ENCODE results near the gene FSTL1. TPM values are rescaled to one million over a fixed set of nuclear protein-coding genes. Genes with fewer than 3 reads are reported as not detected.

FSTL1 gene
- polyA plus RNA-seq, 1 of the 3 experiments (the other 2 are of a cell fraction) = 329 TPM

DNA sequence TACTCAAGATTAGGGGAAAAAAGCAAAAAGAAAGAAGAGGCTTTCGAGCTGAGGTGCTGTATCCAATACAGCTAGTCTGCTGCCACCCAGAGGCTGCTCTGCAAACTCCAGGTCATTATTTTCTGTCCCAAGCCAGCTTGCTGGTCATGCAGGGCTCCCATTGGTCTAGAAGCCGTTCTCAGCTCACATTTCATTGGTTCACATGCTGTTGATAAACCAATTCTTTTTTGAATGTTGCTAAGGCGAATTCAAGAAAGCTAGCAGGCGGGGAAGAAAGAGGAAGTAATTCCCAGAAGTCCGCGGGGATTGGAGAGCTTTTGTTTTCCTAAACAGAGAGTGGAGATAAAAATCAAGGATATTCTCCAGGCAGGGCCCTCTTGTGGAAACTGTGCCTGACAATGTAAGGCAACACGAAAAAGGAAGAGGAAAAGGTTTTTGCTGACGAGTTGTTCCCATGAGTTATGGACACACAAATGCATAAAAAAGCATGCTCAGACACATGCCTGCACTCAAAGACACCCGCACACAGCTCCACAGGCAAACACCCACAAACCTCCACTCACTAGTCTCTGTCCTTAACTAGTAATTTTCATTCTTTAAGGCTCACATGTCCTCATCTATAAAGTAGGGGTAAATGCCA is 33.4 kb downstream of the FSTL1 start (continued):
- no peak for TF ChIP-seq SIN3A (IDR thresholded peaks at IDR 0.05; ENCODE audit: borderline replicate concordance, low read depth, low read length)
- TF ChIP-seq JUND (IDR thresholded peaks at IDR 0.05) = no peak
- TF ChIP-seq, protein P1, sequence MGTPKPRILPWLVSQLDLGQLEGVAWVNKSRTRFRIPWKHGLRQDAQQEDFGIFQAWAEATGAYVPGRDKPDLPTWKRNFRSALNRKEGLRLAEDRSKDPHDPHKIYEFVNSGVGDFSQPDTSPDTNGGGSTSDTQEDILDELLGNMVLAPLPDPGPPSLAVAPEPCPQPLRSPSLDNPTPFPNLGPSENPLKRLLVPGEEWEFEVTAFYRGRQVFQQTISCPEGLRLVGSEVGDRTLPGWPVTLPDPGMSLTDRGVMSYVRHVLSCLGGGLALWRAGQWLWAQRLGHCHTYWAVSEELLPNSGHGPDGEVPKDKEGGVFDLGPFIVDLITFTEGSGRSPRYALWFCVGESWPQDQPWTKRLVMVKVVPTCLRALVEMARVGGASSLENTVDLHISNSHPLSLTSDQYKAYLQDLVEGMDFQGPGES (IDR thresholded peaks at IDR 0.05; ENCODE audit: low read depth, low read length) = no peak; the same call in 1 of the 2 replicates
- peak; percentile 52; the same call in 1 of the 2 replicates for TF ChIP-seq GATA2 (CRISPR knock-in tag; IDR thresholded peaks at IDR 0.05)
- TF ChIP-seq FOXJ3 (CRISPR knock-in tag; IDR thresholded peaks at IDR 0.05) = no peak
- TF ChIP-seq YY1 (IDR thresholded peaks at IDR 0.05; ENCODE audit: low read depth) = no peak
- TF ChIP-seq, protein P2, sequence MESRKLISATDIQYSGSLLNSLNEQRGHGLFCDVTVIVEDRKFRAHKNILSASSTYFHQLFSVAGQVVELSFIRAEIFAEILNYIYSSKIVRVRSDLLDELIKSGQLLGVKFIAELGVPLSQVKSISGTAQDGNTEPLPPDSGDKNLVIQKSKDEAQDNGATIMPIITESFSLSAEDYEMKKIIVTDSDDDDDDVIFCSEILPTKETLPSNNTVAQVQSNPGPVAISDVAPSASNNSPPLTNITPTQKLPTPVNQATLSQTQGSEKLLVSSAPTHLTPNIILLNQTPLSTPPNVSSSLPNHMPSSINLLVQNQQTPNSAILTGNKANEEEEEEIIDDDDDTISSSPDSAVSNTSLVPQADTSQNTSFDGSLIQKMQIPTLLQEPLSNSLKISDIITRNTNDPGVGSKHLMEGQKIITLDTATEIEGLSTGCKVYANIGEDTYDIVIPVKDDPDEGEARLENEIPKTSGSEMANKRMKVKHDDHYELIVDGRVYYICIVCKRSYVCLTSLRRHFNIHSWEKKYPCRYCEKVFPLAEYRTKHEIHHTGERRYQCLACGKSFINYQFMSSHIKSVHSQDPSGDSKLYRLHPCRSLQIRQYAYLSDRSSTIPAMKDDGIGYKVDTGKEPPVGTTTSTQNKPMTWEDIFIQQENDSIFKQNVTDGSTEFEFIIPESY (IDR thresholded peaks at IDR 0.05; ENCODE audit: borderline replicate concordance, low read depth) = no peak
- TF ChIP-seq TAF1 (IDR thresholded peaks at IDR 0.05; ENCODE audit: borderline replicate concordance, low read depth, low read length) = peak; percentile 40; the same call in 1 of the 2 replicates
- peak; percentile 56 for TF ChIP-seq MXI1 (IDR thresholded peaks at IDR 0.05; ENCODE audit: low read depth, low read length)
- TF ChIP-seq FOSL2 (IDR thresholded peaks at IDR 0.05; ENCODE audit: borderline replicate concordance, low read depth) = no peak
- peak; percentile 29; the same call in 1 of the 2 replicates for TF ChIP-seq POLR2AphosphoS5 (IDR thresholded peaks at IDR 0.05; ENCODE audit: low read depth, low read length)

DNA sequence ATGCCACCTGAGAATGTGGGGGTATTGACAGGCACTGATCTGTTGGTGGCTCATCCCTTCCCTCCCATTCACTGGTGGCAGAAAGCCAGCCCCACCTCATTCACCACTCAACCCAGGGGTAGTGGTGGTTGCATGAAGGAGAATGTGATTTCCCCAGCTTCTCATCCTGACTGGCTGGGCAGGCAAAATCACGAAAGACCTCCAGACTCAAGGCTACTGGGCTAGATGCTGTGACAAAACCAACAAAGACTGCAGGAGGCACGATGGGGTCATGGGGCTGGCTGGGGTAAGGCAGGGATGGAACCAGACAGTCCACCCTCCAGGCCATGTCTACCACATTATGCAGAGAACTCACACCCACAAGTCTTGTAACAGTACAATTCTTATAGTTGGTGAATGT is 33.9 kb downstream of the FSTL1 start:
- H3K9me2 ChIP-seq = no peaks in the 10 kb centered on the region
- POLR2A ChIA-PET = interaction anchor here (0.5 to 2.7 kb wide), 7 partner anchors 34 to 322 kb away, joined by 3 to 18 read pairs (median 7); partner anchors contain the start of genes FSTL1 and LRRC58
- H3K9ac ChIP-seq = peak overlapping the region; percentile 43; the same call in 1 of the 2 replicates
- no peak for DNase-seq
- H3K4me1 ChIP-seq (ENCODE audit: control insufficient read depth in 1 of 2, insufficient read depth in 2 of 2, low read depth in 1 of 2, low read length in 1 of 2) = peaks cover 23 to 27% of the 10 kb centered on the region in 2 experiments
- CTCF ChIA-PET = interaction anchor here (0.7 to 12.9 kb wide), 55 partner anchors 9 to 712 kb away, joined by 3 to 269 read pairs (median 4); partner anchors contain the start of genes FSTL1 and LRRC58
- H3K79me2 ChIP-seq (ENCODE audit: insufficient read depth) = peaks cover 75% of the 10 kb centered on the region
- no peaks in the 10 kb centered on the region for H3K27me3 ChIP-seq (ENCODE audit: insufficient read depth)
- peak overlapping the region; percentile 65 to 90 for H3K27ac ChIP-seq (ENCODE audit: low read depth in 2 of 2, low read length in 1 of 2)
- H3F3A ChIP-seq (replicated peaks; ENCODE audit: insufficient read depth) = peaks cover 26% of the 10 kb centered on the region
- no peak overlapping the region for H2AFZ ChIP-seq (ENCODE audit: low read depth)
- no peaks in the 10 kb centered on the region for H3K9me3 ChIP-seq
- peaks cover 26 to 46% of the 10 kb centered on the region in 2 experiments for H3K36me3 ChIP-seq (replicated peaks in 1 of 2; ENCODE audit: control insufficient read depth in 1 of 2, insufficient read depth in 2 of 2, low read length in 1 of 2)
- WGBS (ENCODE audit: low lambda C conversion rate) = 47% methylated on average over 2 of the region's 2 CpGs
- peak overlapping the region in 1 of 2 experiments; percentile 46; a peak in 1 of 4 replicates for H3K4me3 ChIP-seq (ENCODE audit: low read depth in 2 of 2, low read length in 1 of 2)
- peak overlapping the region; percentile 49; the same call in 1 of the 2 replicates for H3K4me2 ChIP-seq
- peaks cover 10% of the 10 kb centered on the region for H4K20me1 ChIP-seq (ENCODE audit: insufficient read depth)
- no peak for TF ChIP-seq RXRA (IDR thresholded peaks at IDR 0.05; ENCODE audit: borderline replicate concordance, low read depth)
- no peak for TF ChIP-seq FOSL2 (IDR thresholded peaks at IDR 0.05; ENCODE audit: borderline replicate concordance, low read depth)
- TF ChIP-seq, protein P3, sequence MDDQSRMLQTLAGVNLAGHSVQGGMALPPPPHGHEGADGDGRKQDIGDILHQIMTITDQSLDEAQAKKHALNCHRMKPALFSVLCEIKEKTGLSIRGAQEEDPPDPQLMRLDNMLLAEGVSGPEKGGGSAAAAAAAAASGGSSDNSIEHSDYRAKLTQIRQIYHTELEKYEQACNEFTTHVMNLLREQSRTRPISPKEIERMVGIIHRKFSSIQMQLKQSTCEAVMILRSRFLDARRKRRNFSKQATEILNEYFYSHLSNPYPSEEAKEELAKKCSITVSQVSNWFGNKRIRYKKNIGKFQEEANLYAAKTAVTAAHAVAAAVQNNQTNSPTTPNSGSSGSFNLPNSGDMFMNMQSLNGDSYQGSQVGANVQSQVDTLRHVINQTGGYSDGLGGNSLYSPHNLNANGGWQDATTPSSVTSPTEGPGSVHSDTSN (IDR thresholded peaks at IDR 0.05) = no peak
- TF ChIP-seq, protein P4, sequence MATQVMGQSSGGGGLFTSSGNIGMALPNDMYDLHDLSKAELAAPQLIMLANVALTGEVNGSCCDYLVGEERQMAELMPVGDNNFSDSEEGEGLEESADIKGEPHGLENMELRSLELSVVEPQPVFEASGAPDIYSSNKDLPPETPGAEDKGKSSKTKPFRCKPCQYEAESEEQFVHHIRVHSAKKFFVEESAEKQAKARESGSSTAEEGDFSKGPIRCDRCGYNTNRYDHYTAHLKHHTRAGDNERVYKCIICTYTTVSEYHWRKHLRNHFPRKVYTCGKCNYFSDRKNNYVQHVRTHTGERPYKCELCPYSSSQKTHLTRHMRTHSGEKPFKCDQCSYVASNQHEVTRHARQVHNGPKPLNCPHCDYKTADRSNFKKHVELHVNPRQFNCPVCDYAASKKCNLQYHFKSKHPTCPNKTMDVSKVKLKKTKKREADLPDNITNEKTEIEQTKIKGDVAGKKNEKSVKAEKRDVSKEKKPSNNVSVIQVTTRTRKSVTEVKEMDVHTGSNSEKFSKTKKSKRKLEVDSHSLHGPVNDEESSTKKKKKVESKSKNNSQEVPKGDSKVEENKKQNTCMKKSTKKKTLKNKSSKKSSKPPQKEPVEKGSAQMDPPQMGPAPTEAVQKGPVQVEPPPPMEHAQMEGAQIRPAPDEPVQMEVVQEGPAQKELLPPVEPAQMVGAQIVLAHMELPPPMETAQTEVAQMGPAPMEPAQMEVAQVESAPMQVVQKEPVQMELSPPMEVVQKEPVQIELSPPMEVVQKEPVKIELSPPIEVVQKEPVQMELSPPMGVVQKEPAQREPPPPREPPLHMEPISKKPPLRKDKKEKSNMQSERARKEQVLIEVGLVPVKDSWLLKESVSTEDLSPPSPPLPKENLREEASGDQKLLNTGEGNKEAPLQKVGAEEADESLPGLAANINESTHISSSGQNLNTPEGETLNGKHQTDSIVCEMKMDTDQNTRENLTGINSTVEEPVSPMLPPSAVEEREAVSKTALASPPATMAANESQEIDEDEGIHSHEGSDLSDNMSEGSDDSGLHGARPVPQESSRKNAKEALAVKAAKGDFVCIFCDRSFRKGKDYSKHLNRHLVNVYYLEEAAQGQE (IDR thresholded peaks at IDR 0.05; ENCODE audit: low read depth, low read length) = no peak
- no peak for TF ChIP-seq TCF12 (IDR thresholded peaks at IDR 0.05)
- TF ChIP-seq, protein P5, sequence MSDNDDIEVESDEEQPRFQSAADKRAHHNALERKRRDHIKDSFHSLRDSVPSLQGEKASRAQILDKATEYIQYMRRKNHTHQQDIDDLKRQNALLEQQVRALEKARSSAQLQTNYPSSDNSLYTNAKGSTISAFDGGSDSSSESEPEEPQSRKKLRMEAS (IDR thresholded peaks at IDR 0.05; ENCODE audit: low read depth) = no peak
- TF ChIP-seq CHD2 (IDR thresholded peaks at IDR 0.05; ENCODE audit: low read length, partially characterized antibody) = no peak

All from SK-N-SH (cell line).